A204.1 (cell line): Measurements from ENCODE around the gene CD276.

Experiments
- FAIRE-seq: peaks from 2 replicates; lab custom pipeline; 2012; peaks lifted over from hg19 to GRCh38; lab: Jason Lieb, UNC

Gene CD276

GRCh38 chr15:73748730-73749129, 64.5 kb downstream of the CD276 start:
- no peak for FAIRE-seq

DNA sequence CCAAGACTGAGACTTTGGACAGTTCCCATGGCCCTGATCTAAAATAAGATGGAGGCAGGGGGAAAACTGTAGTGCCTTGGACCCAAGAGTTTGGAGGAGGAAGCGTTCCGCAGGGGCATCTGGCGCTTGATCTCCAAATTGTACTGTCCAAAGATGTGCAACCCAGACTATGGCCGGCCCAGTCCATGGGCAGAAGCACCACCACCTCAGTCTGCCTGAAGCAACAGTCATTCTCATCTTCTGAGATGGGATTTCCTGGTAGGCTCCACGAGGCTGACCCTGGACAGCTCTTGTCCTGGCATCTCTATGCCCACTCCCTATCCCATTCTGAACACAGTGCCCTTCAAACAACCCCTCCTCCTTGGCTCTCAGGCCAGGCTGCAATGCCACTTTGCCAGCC, 65.3 kb downstream of the CD276 start:
- FAIRE-seq = no peak

DNA sequence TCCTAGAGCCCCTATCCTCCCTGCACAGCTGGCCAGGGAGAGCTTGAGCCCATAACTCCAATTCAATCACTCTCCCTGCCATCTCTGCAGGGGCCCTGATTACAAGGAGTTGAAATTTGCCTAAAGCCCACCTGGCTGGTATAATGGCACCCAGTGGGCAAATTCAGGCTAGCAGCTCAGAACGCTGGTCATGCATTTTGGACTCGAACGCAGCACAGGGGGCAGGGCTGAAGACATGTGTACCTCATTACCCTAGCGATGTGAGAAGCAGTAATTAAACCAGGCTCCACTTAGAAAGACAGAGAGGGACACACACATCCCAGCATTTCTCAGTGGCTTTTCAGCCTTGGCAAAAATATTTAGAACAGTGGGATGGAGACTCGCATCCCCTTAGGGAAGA, 65.8 kb downstream of the CD276 start:
- no peak for FAIRE-seq

- FAIRE-seq = no peak
Measured at GRCh38 chr15:73750438-73750837, 66.3 kb downstream of the CD276 start.

GRCh38 chr15:73750951-73751350, 66.8 kb downstream of the CD276 start:
- FAIRE-seq = no peak

- FAIRE-seq = no peak
Measured at GRCh38 chr15:73751511-73751898, 67.3 kb downstream of the CD276 start.

DNA sequence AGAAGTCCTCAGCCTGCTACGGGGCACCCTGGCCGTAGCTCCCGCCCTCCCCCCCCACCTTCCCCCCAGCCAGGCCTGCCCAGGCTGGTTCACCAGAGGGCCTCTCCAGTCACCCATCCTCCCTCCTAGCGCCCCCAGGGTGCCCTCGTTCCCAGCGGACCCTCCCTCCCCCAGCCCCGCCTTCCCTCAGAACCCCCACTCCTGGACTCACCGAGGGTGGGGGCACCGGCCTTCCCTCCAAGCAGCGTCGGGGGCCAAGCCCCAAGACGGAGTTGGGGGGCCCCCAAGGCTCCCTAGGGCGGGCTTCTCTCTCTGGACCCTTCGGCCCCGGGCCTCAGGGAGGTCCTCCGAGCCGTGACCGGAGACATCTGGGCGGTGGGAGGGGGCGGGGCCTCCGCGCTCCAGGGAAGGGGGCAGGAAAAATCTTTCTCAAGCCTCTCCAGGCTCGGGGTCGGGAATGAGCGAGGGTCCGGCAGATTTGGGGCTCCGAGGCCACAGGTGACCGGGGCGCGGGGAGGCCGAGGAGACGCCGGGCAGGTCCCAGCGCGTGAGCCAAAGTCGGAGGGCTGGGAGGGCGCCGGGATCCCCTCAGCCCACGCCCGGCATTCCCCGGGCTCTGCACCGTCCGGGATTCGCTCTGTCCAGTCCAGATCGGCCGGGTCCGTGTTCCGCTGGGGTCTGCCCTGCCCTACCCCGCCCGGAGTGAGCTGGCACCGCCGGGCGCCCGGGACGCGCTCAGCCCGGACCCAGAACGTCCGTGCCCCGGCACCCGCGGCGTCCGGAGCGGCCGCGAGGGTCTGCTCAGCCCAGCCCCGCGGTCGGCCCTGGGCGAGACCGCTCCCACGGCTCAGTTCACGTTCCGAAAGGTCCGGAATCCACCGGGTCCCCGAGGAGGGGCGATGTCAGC, 68.0 kb downstream of the CD276 start:
- FAIRE-seq = no peak

- no peak for FAIRE-seq
Measured at GRCh38 chr15:73752806-73753193, 68.6 kb downstream of the CD276 start.

- FAIRE-seq = no peak
Measured at GRCh38 chr15:73753250-73754130, 69.3 kb downstream of the CD276 start, which contains the start of gene INSYN1. Gene INSYN1, minus strand, starts transcription at chr15:73753351. Its CDS starts 2,221 bp downstream, at chr15:73751130.

GRCh38 chr15:73754461-73754860, 70.3 kb downstream of the CD276 start:
- FAIRE-seq = no peak

DNA sequence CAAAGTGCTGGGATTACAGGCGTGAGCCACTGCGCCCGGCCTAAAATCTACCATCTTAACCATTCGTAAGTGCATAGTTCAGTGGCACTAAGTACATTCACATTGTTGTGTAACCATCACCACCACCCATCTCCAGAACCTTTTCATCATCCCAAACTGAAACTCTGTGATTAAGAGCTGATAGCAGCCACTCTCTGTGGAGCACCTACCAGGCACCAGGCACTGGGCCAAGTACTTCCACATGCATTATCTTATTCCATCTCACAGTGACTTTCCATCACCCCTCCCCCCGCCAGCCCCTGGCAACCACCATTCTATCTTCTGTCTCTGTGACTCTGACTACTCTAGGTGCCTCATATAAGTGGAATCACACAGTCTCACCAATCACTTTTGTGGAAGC, 71.3 kb downstream of the CD276 start:
- FAIRE-seq = no peak

DNA sequence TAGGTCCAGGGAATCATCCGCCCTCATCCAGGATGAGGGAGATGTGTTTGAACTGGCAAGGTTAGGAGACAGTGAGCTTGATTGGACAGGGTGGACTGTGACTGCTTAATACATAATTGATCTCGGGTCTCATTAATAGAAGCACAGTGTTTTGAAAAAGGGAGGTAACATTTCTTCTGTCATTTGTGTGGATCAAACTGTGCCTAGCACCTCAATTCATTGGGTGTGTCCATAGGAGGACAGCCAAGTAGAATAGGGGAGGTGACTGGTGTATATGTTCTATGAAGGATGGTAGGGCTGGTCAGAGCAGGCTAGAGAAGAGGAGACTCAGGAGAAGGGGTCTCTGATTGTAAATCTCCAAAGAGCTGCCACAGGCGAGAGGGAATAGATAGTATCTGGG, 71.8 kb downstream of the CD276 start:
- no peak for FAIRE-seq

DNA sequence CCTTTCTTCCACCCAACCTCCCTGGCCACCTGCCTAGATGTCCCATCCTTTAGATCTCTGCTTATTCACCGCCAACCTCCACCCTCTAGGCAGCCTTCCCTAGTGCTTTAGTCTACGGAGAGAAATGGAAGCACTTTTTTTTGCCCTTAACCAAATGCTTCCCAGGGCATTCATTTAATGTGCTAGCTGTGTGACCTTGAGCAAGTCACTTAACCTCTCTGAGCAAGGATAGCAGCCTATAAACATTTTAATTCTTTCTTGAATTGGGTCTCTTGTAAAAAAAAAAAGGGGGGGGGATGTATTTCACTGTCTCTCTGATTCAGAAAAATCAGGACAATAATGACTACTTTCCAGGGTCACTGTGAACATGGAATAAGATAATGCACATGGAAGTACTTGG, 72.2 kb downstream of the CD276 start:
- no peak for FAIRE-seq

DNA sequence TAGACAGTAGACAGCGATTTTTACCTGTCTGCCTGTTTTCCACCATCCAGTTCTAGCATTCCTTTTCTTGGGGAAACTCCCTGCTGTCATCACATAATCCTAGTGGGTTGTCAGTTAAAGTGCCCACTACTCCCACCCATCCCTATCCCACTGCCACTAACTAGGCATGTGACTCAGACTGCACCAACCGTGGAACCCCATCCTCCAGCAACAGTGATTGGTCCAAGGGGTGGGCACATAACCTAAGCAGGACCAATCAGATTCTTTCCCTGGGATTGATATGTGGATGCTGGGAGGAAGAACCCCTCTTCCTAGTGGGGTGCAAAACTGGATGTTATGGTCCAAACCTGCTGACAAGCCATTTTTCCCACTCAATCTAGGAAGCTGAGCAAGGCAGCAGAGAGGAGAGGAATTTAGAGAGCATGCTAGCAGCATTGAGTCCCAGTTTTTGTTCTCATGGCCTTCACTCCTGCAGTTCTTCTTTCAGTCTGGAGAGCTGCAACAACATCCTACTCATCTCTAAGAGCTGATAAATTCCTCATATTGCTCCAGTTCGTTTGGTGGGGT, 72.8 kb downstream of the CD276 start:
- FAIRE-seq = no peak

- FAIRE-seq = no peak
Measured at GRCh38 chr15:73757571-73757970, 73.4 kb downstream of the CD276 start.

GRCh38 chr15:73758461-73758860, 74.3 kb downstream of the CD276 start:
- FAIRE-seq = no peak

- FAIRE-seq = no peak
Measured at GRCh38 chr15:73760330-73761329, 76.4 kb downstream of the CD276 start.

- FAIRE-seq = no peak
Measured at GRCh38 chr15:73763931-73764330, 79.7 kb downstream of the CD276 start.
